CD4-positive, alpha-beta T cell treated with Interleukin-10 for 1 hour (primary cell): ENCODE measurements around the gene CLDN1.
"Not testable (repeated sequence)": the region's sequence is repeated elsewhere in the genome, so short reads cannot be mapped to it uniquely, and the experiment has no call there.

Experiments
- DNase-seq: peaks from one replicate; pipeline ENCODE4 v3.0.0-alpha.2; 2020

Gene CLDN1

GRCh38 chr3:190291994-190292584 lies 30.2 kb downstream of the CLDN1 start:
- DNase-seq = no peak

GRCh38 chr3:190289989-190290388 lies 32.3 kb downstream of the CLDN1 start:
- no peak for DNase-seq

GRCh38 chr3:190288836-190289235 lies 33.4 kb downstream of the CLDN1 start:
- DNase-seq = no peak

- DNase-seq = no peak
Observed at GRCh38 chr3:190286014-190286413, 36.2 kb downstream of the CLDN1 start.

GRCh38 chr3:190281308-190282051 lies 40.8 kb downstream of the CLDN1 start:
- DNase-seq = no peak

DNA sequence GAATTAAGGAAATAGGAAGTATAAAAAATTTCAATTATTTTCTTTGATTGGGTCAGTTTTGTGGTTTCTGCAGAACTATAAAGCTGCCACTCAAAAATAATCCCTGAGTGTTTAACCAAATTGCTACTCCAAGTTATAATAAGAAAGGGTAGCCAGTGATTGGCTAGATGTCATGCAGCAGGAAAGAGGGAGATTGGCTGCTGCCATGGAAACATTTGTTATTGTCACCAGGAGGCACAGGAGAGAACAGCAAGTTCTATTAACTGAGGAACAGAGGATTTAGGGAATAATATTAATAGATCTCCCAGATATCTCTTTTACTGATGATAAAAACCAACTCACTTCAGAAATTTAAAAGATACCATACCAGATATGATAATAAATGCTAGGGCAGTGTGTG lies 42.6 kb downstream of the CLDN1 start:
- DNase-seq = no peak

GRCh38 chr3:190272747-190273146 lies 49.5 kb downstream of the CLDN1 start:
- no peak for DNase-seq

- DNase-seq = no peak
Observed at GRCh38 chr3:190269101-190269500, 53.1 kb downstream of the CLDN1 start.

DNA sequence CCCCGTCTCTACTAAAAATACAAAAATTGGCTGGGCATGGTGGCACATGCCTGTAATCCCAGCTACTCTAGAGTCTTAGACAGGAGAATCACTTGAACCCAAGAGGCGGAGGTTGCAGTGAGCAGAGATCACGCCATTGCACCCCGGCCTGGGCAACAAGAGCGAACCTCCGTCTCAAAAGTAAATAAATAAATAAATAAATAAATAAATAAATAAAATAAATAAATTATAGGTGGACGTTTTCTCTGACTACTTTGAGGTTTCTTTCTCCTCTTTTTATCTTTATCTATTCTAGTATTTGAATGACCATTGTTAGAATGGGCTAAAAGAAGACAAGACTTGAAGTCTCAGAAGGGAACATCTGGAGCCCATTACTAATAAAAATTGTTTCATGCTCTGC lies 54.8 kb downstream of the CLDN1 start:
- not testable (repeated sequence) for DNase-seq

DNA sequence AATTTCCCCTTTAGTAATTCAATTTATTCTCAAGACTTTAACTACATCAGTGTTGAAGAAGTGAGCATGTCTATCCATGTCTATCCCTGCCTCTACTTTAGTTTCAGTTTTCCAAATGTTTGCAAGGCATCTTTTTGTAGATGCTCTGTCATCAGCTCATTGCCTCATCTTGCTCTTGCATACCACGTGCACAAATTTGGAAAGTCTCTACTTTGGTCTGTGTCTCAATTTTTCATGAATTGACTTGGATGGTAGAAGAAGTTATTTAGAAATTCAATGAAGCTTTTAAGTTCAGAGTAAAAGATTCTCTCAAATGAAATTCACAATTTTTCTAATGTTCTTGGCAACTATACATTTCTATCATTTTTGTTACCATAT lies 55.3 kb downstream of the CLDN1 start:
- DNase-seq = no peak

GRCh38 chr3:190266265-190266912 lies 55.9 kb downstream of the CLDN1 start:
- DNase-seq = no peak

DNA sequence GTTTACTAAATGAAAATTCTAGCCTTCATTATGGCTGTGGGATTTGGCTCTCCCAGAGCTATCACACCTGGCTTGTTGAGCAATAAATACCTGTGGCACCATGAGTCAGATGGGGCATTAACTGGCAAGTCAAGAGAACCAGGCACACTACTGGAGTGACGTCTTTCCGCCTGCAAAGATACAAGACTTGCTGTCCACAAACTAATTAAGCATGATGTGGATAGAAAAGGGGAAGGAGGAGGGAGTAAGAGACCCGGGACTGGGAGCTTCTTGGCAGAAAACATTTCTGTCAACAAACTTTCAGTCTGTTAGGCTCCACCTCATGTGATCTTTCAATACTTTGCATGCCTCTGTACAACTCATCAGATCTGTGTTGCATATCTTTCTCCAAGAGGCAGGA lies 56.5 kb downstream of the CLDN1 start:
- DNase-seq = no peak

DNA sequence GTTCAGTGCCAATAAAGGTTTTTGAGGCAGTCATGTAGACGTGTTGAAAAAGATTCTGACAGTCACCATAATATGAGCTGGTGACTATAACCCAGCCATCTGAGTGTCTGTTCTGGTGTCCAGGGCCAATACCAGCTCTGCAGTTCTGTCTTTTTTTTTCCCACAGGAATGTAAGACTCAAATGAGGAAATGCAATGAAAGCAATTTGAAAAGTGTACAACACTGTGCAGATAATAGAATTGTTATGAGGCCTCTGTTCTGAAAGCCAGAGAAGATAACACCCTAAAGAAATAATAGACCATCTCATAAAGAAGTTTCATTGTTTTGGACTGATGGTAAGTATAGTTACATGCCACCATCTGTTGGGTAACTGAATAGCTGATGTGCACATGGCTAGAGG lies 57.1 kb downstream of the CLDN1 start:
- DNase-seq = no peak

DNA sequence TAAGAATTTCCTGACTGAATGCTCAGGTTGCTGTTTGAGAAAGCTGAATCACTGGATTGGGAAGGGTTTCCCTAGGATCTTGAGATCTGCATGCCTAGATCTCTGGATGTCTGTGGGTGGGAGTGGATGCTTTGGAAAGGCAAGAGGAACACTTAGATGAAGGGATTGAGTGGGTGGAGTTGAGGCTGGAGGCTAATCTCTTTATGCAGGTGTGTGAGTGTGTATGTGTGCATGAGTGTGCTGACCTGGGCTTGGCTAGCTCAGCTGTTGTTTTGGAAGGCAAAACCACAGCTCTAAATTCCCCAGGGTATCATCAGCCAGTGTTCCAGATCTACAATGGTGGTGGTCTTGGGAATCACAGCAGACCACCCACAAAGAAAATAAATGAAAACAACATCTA lies 60.5 kb downstream of the CLDN1 start:
- no peak for DNase-seq

DNA sequence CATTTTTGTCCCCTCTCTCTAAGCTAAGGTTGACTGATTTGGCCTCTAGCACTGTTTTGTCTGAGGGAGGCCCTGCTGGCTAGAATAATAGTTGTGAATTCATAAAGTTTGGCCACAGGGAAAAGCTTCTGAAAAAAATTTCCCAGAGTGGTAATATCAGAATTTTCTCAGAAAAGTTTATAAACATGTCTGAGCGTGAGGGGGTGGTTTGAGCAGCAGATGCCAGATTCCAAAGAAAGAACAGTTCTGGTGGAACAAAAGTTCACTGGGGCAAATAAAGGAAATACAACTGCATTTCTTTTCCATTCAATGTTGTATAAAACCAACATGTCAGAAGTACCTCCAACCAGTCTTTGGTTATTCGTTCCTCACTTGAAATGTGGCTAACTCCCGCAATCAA lies 61.2 kb downstream of the CLDN1 start:
- DNase-seq = no peak

- DNase-seq = no peak
Observed at GRCh38 chr3:190260301-190260700, 61.9 kb downstream of the CLDN1 start.

- no peak for DNase-seq
Observed at GRCh38 chr3:190258634-190259033, 63.6 kb downstream of the CLDN1 start.
